HCT116 (cell line): ENCODE results near the gene IGSF3. TPM values are rescaled to one million over a fixed set of nuclear protein-coding genes. Genes with fewer than 3 reads are reported as not detected.
A peak's percentile ranks its signal among the peaks of the same experiment; 100 is the strongest.

Experiments
- ATAC-seq: fragments of 200-7000 bp; cut with Tn5 transposase; 2 replicates; pipeline ENCODE4 v1.9.1; 2020; ENCODE audit warnings: mild to moderate bottlenecking, moderate library complexity
- BruUV-seq: library from RNA; stranded (reverse); fragments of 400-500 nt; replicated peaks from 2 replicates; lab custom pipeline; 2021; lab: Mats Ljungman, UMichigan
- CTCF ChIA-PET: fragments of 300-600 bp; sonication (Branson Sonifier 250); formaldehyde crosslinking; loops from one replicate; lab custom pipeline; 2021; ENCODE audit warnings: antibody characterized with exemption; lab: Charles Lee
- POLR2A ChIA-PET: fragments of 300-600, 350-600 bp; sonication (Branson Sonifier 250); formaldehyde crosslinking; loops from one replicate; lab custom pipeline; 2021; ENCODE audit warnings: antibody characterized with exemption; lab: Charles Lee
- RAD21 ChIA-PET, 2 experiments: fragments of 300-600 bp; sonication (Branson Sonifier 250); formaldehyde crosslinking; loops; one replicate each; lab custom pipeline; 2023; ENCODE audit warnings: low total read pairs in 2 of 2; ENCODE audit not compliant: uncharacterized antibody in 2 of 2, unreplicated experiment in 2 of 2, low non-redundant PET in 1 of 2; lab: Charles Lee
- DNase-seq: peaks from one replicate; pipeline ENCODE4 v3.0.0-alpha.2; 2010; ENCODE audit warnings: low read depth, low spot score
- H2AFZ ChIP-seq: fragments of 200-600 bp; shearing (Covaris generic), sonication (generic); 2 replicates; pipeline ENCODE4 v1.6.1; 2017; ENCODE audit warnings: low read depth, mixed run types, mixed read lengths, antibody characterized with exemption, low read length; ENCODE audit not compliant: poor library complexity, severe bottlenecking
- H3K27ac ChIP-seq: 2 replicates; pipeline ENCODE4 v1.5.1; 2012; ENCODE audit warnings: low read depth, low read length
- H3K27me3 ChIP-seq: fragments of 200-600 bp; sonication (generic); 2 replicates; pipeline ENCODE4 v1.6.1; 2016; ENCODE audit warnings: mixed run types, low read length, mixed read lengths; ENCODE audit not compliant: insufficient read depth
- H3K36me3 ChIP-seq, 2 experiments: fragments of 200-500 bp in 1 of 2; fragments of 200-600 bp in 1 of 2; sonication (Bioruptor generic) in 1 of 2; sonication (generic) in 1 of 2; 2 replicates each; pipeline versions ENCODE4 v1.5.1 to v1.6.1; 2014 to 2016; ENCODE audit warnings: low read length in 2 of 2, inconsistent platforms in 1 of 2, mixed read lengths in 1 of 2, mixed run types in 1 of 2; ENCODE audit not compliant: insufficient read depth in 2 of 2, control insufficient read depth in 1 of 2
- H3K4me1 ChIP-seq, 2 experiments: fragments of 200-600 bp in 1 of 2; sonication (generic) in 1 of 2; 2 replicates each; pipeline versions ENCODE4 v1.5.1 to v1.6.1; 2012 to 2017; ENCODE audit warnings: low read length in 2 of 2, inconsistent platforms in 1 of 2, mild to moderate bottlenecking in 1 of 2, mixed read lengths in 1 of 2, mixed run types in 1 of 2, moderate library complexity in 1 of 2; ENCODE audit not compliant: insufficient read depth in 2 of 2, control insufficient read depth in 1 of 2
- H3K4me2 ChIP-seq: fragments of 200-600 bp; sonication (generic); 2 replicates; pipeline ENCODE4 v1.6.1; 2017; ENCODE audit warnings: mixed run types, low read length, mixed read lengths
- H3K4me3 ChIP-seq, 2 experiments: fragments of 200-600 bp in 1 of 2; sonication (generic) in 1 of 2; replicated peaks in 1 of 2; 2 replicates each; pipeline ENCODE4 v1.5.1; 2011 to 2016; ENCODE audit warnings: low read length in 2 of 2, control low read depth in 1 of 2, low read depth in 1 of 2, mild to moderate bottlenecking in 1 of 2, mixed read lengths in 1 of 2, mixed run types in 1 of 2
- H3K79me2 ChIP-seq: fragments of 200-600 bp; sonication (generic); 2 replicates; pipeline ENCODE4 v1.6.1; 2017; ENCODE audit warnings: mild to moderate bottlenecking, mixed run types, low read length, moderate library complexity, mixed read lengths; ENCODE audit not compliant: insufficient read depth
- H3K9ac ChIP-seq: fragments of 200-600 bp; sonication (generic); 2 replicates; pipeline ENCODE4 v1.6.1; 2016; ENCODE audit warnings: low read length, mixed read lengths
- H3K9me2 ChIP-seq: fragments of 200-600 bp; sonication (generic), shearing (Covaris generic); 2 replicates; pipeline ENCODE4 v1.6.1; 2017; ENCODE audit warnings: mixed run types, mild to moderate bottlenecking, moderate library complexity; ENCODE audit not compliant: insufficient read depth
- H3K9me3 ChIP-seq, 2 experiments: fragments of 200-500 bp in 1 of 2; fragments of 200-600 bp in 1 of 2; sonication (Bioruptor generic) in 1 of 2; sonication (generic) in 1 of 2; 2 replicates each; pipeline ENCODE4 v1.6.1; 2014 to 2017; ENCODE audit warnings: low read length in 2 of 2, mixed read lengths in 2 of 2, inconsistent platforms in 1 of 2, low read depth in 1 of 2, mild to moderate bottlenecking in 1 of 2, mixed run types in 1 of 2, moderate library complexity in 1 of 2; ENCODE audit not compliant: control insufficient read depth in 1 of 2, insufficient read depth in 1 of 2
- H4K20me1 ChIP-seq: fragments of 200-600 bp; sonication (generic), shearing (Covaris generic); 2 replicates; pipeline ENCODE4 v1.6.1; 2017; ENCODE audit warnings: mixed run types, mild to moderate bottlenecking, moderate library complexity; ENCODE audit not compliant: insufficient read depth
- CBX3 ChIP-seq: IDR thresholded peaks from 2 replicates; pipeline ENCODE4 v1.6.1; 2012; ENCODE audit warnings: low read depth
- EGR1 ChIP-seq: IDR thresholded peaks from 2 replicates; pipeline ENCODE4 v1.6.1; 2012; ENCODE audit warnings: low read depth
- FOSL1 ChIP-seq: IDR thresholded peaks from 2 replicates; pipeline ENCODE4 v1.6.1; 2012; ENCODE audit warnings: low read depth
- JUND ChIP-seq: IDR thresholded peaks from 2 replicates; pipeline ENCODE4 v1.6.1; 2012
- POLR2A ChIP-seq: IDR thresholded peaks from 2 replicates; pipeline ENCODE4 v1.7.0; 2011; ENCODE audit warnings: borderline replicate concordance; ENCODE audit not compliant: insufficient read depth, insufficient read length; ENCODE audit errors: extremely low read depth
- POLR2AphosphoS5 ChIP-seq: IDR thresholded peaks from 2 replicates; pipeline ENCODE4 v1.6.1; 2011; ENCODE audit warnings: mild to moderate bottlenecking, low read depth, low read length, moderate library complexity
- RAD21 ChIP-seq: IDR thresholded peaks from 2 replicates; pipeline ENCODE4 v1.6.1; 2012; ENCODE audit warnings: low read depth, mild to moderate bottlenecking
- SP1 ChIP-seq: IDR thresholded peaks from 2 replicates; pipeline ENCODE4 v1.6.1; 2012; ENCODE audit warnings: low read depth
- SRF ChIP-seq: IDR thresholded peaks from 2 replicates; pipeline ENCODE4 v1.6.1; 2012; ENCODE audit warnings: low read depth
- TCF7L2 ChIP-seq: IDR thresholded peaks from 2 replicates; pipeline ENCODE4 v1.7.0; 2011; ENCODE audit warnings: borderline replicate concordance, inconsistent platforms; ENCODE audit not compliant: insufficient read depth, insufficient read length; ENCODE audit errors: extremely low read depth
- ZFX ChIP-seq: fragments of 450-650 bp; IDR thresholded peaks from 2 replicates; pipeline ENCODE4 v1.6.1; 2017
- intact Hi-C: fragments of 100-400 bp; cut with micrococcal nuclease; formaldehyde crosslinking; loops from 2 replicates; pipeline ENCODE4 v1.10.0; 2022
- total RNA-seq: library from RNA; stranded (reverse); gene quantifications from one replicate; pipeline ENCODE4 v1.2.1, GENCODE V29; 2021; ENCODE audit not compliant: unreplicated experiment
- TF ChIP-seq, protein P1 (sequence below), 3 experiments: fragments of 200-600 bp in 1 of 3; sonication (generic) in 1 of 3; IDR thresholded peaks in 2 of 3; conservative IDR thresholded peaks in 1 of 3; 2 replicates each; pipeline ENCODE4 v1.5.1; 2012 to 2017; ENCODE audit warnings: low read depth in 2 of 3, low read length in 2 of 3, antibody characterized with exemption in 1 of 3, borderline replicate concordance in 1 of 3, control low read depth in 1 of 3, mild to moderate bottlenecking in 1 of 3, mixed read lengths in 1 of 3, mixed run types in 1 of 3, moderate library complexity in 1 of 3; ENCODE audit not compliant: insufficient read depth in 1 of 3
- TF ChIP-seq, protein P2 (sequence below): IDR thresholded peaks from 2 replicates; pipeline ENCODE4 v1.6.1; 2011; ENCODE audit warnings: mild to moderate bottlenecking, low read length, moderate library complexity; ENCODE audit not compliant: insufficient replicate concordance; ENCODE audit errors: extremely low read depth
- TF ChIP-seq, protein P3 (sequence below): IDR thresholded peaks from 2 replicates; pipeline ENCODE4 v1.6.1; 2012
- TF ChIP-seq, protein P4 (sequence below): IDR thresholded peaks from 2 replicates; pipeline ENCODE4 v1.6.1; 2012

The IGSF3 gene
- total RNA-seq, 1 experiment from 2014 or later, result 18.6 TPM

DNA sequence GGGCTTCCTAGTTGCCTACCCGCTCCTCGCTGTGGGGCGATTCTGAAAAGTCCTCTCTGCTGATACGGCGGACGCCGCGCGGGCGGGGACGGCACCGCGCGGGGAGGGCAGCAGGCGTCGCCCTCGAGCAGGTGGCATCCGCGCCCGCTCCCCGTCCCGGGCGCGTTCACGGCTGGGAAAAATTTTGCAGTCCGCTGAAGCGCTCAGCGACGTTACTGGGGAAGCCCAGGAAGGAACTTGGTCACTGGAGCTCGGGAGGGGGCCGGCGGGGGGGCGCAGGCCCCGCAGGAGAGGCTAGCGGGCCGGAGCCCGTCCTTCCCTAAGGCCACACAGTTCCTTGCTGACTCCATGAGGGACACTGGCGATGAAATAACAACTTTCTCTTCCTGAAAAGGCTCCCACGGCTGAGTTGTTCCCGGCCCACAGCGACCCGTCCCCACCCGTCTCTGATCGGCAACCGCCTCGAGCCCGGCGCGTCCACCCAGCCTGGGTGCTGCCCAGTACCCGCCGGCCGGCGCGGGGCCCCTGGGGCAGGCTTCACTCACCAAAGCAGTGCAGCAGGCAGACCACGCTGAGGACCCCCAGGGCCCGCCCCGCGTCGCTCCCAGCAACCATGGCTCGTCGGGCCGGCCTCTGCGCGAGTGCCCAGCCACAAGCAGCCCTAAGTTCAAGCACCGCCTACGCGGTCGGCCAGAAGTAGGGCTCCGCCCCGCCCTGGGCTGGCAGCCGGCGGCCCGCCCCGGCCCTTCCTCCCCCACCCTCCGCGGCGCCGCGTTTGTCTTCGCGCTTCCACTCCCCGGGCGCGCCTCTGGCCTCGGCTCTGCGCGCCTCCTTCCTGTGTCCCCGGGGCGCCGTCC is 96.9 kb downstream of the IGSF3 start, which contains the start of gene CD58:
Gene CD58 (minus strand): TSS at position 669 of the 857 bp plus-strand sequence. CDS start 54 bp downstream, at position 615.
- CTCF ChIA-PET, result interaction anchor here (1.0 to 1.5 kb wide), 2 partner anchors 25 to 102 kb away, joined by 3 to 6 read pairs; no protein-coding TSS in a partner anchor
- BruUV-seq, result no TSS peak

More for the DNA sequence above, 96.9 kb downstream of the IGSF3 start, which contains the start of gene CD58:
- Histone ChIP-seq H3K27me3 (no peaks in the 10 kb centered on the region), H3K9ac (peak within 1 kb of the TSS; percentile 93), H3K4me2 (peak within 1 kb of the TSS; percentile 86), H3K9me2 (no peaks in the 10 kb centered on the region), H2AFZ (peak within 1 kb of the TSS; percentile 51), H3K27ac (peak within 1 kb of the TSS; percentile 93), H3K9me3 (no peaks in the 10 kb centered on the region), H4K20me1 (no peaks in the 10 kb centered on the region), H3K36me3 (no peaks in the 10 kb centered on the region), H3K79me2 (peaks cover 34% of the 10 kb centered on the region), H3K4me1 (peaks cover 21 to 39% of the 10 kb centered on the region in 2 experiments), H3K4me3 (peak within 1 kb of the TSS; percentile 75 to 88)
- ChIA-PET RAD21 (no interaction called here), POLR2A (no interaction called here)
- DNase-seq, result peak; percentile 57
- intact Hi-C loops, result loop anchor here (2.0 to 10.0 kb wide), 3 partner anchors 63 to 432 kb away; no protein-coding TSS in a partner anchor
- peak; percentile 49 for TF ChIP-seq RAD21
- TF ChIP-seq POLR2A, result peak; percentile 24
- TF ChIP-seq CBX3, result peak; percentile 76; the same call in 1 of the 2 replicates
- TF ChIP-seq, protein P1, sequence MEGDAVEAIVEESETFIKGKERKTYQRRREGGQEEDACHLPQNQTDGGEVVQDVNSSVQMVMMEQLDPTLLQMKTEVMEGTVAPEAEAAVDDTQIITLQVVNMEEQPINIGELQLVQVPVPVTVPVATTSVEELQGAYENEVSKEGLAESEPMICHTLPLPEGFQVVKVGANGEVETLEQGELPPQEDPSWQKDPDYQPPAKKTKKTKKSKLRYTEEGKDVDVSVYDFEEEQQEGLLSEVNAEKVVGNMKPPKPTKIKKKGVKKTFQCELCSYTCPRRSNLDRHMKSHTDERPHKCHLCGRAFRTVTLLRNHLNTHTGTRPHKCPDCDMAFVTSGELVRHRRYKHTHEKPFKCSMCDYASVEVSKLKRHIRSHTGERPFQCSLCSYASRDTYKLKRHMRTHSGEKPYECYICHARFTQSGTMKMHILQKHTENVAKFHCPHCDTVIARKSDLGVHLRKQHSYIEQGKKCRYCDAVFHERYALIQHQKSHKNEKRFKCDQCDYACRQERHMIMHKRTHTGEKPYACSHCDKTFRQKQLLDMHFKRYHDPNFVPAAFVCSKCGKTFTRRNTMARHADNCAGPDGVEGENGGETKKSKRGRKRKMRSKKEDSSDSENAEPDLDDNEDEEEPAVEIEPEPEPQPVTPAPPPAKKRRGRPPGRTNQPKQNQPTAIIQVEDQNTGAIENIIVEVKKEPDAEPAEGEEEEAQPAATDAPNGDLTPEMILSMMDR (IDR thresholded peaks at IDR 0.05 in 2 of 3, conservative IDR thresholded peaks at IDR 0.05 in 1 of 3; ENCODE audit: borderline replicate concordance in 1 of 3, insufficient read depth in 1 of 3, low read depth in 2 of 3, low read length in 2 of 3), result peak; percentile 45 to 65 (median 55); a peak in 5 of 6 replicates
- TF ChIP-seq JUND, result no peak
- no peak for TF ChIP-seq SRF
- TF ChIP-seq, protein P2, sequence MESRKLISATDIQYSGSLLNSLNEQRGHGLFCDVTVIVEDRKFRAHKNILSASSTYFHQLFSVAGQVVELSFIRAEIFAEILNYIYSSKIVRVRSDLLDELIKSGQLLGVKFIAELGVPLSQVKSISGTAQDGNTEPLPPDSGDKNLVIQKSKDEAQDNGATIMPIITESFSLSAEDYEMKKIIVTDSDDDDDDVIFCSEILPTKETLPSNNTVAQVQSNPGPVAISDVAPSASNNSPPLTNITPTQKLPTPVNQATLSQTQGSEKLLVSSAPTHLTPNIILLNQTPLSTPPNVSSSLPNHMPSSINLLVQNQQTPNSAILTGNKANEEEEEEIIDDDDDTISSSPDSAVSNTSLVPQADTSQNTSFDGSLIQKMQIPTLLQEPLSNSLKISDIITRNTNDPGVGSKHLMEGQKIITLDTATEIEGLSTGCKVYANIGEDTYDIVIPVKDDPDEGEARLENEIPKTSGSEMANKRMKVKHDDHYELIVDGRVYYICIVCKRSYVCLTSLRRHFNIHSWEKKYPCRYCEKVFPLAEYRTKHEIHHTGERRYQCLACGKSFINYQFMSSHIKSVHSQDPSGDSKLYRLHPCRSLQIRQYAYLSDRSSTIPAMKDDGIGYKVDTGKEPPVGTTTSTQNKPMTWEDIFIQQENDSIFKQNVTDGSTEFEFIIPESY, result no peak
- peak; percentile 95 for TF ChIP-seq POLR2AphosphoS5
- peak; percentile 43 for TF ChIP-seq ZFX
- TF ChIP-seq, protein P3, sequence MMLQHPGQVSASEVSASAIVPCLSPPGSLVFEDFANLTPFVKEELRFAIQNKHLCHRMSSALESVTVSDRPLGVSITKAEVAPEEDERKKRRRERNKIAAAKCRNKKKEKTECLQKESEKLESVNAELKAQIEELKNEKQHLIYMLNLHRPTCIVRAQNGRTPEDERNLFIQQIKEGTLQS, result no peak
- TF ChIP-seq, protein P4, sequence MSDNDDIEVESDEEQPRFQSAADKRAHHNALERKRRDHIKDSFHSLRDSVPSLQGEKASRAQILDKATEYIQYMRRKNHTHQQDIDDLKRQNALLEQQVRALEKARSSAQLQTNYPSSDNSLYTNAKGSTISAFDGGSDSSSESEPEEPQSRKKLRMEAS, result peak; percentile 93
- TF ChIP-seq EGR1, result peak; percentile 88
- no peak for TF ChIP-seq FOSL1
- TF ChIP-seq SP1, result no peak; the same call in 1 of the 2 replicates
- TF ChIP-seq TCF7L2, result peak; percentile 32
- peak; percentile 90 for ATAC-seq
